Heart left ventricle (tissue), 13 donors: ENCODE measurements around the gene DOCK9.

Experiments
- POLR2A ChIP-seq, 2 donors: fragments of 450-650 bp; IDR thresholded peaks; one replicate each; pipeline ENCODE4 v1.6.1; 2017; ENCODE audit warnings: antibody characterized with exemption in 2 of 2, mild to moderate bottlenecking in 2 of 2, moderate library complexity in 2 of 2
- TF ChIP-seq, protein P1 (sequence below), 12 donors: fragments of 200-600 bp; sonication (generic) in 4 of 12; IDR thresholded peaks; one replicate each; pipeline versions ENCODE4 v1.5.0 to v1.8.0; 2018 to 2022; ENCODE audit warnings: antibody characterized with exemption in 12 of 12, mild to moderate bottlenecking in 5 of 12
- donor health status: ischemic (EF 13 %, LVEDD 7.1; RV severe dilation, severe dysfunction).
- donor health status: DM: no; HTN: yes; CAD: no.
- donor health status: DM: no; HTN: no; CAD: no.
- donor health status: ischemic (EF 25% LVEDD 6.9; RV normal size, moderate dysfunction).
- donor health status: ischemic (EF 25% LVEDD 5.7; RV mildly dilated, moderate dysfunction).
- donor health status: ischemic (EF 35%, LVEDD 5.7; RV mildly dilated, moderate dysfunction).
- donor health status: nonischemic (EF 11% LVEDD 7.7; RV severe dilation, severe dysfunction).
- donor health status: DM: yes; HTN: yes; CAD: no.
- donor health status: PGD.
- donor health status: ischemic (EF 29% LVEDD 5.4; RV normal size, mild dysfunction).
- donor health status: nonischemic (EF 23%, LVEDD 6.1; RV moderate dilation, normal function).

- TF ChIP-seq POLR2A (IDR thresholded peaks at IDR 0.05): no peak
- TF ChIP-seq, protein P1, sequence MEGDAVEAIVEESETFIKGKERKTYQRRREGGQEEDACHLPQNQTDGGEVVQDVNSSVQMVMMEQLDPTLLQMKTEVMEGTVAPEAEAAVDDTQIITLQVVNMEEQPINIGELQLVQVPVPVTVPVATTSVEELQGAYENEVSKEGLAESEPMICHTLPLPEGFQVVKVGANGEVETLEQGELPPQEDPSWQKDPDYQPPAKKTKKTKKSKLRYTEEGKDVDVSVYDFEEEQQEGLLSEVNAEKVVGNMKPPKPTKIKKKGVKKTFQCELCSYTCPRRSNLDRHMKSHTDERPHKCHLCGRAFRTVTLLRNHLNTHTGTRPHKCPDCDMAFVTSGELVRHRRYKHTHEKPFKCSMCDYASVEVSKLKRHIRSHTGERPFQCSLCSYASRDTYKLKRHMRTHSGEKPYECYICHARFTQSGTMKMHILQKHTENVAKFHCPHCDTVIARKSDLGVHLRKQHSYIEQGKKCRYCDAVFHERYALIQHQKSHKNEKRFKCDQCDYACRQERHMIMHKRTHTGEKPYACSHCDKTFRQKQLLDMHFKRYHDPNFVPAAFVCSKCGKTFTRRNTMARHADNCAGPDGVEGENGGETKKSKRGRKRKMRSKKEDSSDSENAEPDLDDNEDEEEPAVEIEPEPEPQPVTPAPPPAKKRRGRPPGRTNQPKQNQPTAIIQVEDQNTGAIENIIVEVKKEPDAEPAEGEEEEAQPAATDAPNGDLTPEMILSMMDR (IDR thresholded peaks at IDR 0.05): no peak
Measured at GRCh38 chr13:98905199-98905598, 72.7 kb downstream of the DOCK9 start.
